GM12891 (cell line): ENCODE data around the gene PYGL.

ENCODE experiments used
- POLR2A ChIP-seq: IDR thresholded peaks from 2 replicates; pipeline ENCODE4 v1.6.1; 2011; ENCODE audit warnings: low read depth, low read length, control low read depth
- TAF1 ChIP-seq: IDR thresholded peaks from 2 replicates; pipeline ENCODE4 v1.6.1; 2011; ENCODE audit warnings: low read depth, low read length, control low read depth

DNA sequence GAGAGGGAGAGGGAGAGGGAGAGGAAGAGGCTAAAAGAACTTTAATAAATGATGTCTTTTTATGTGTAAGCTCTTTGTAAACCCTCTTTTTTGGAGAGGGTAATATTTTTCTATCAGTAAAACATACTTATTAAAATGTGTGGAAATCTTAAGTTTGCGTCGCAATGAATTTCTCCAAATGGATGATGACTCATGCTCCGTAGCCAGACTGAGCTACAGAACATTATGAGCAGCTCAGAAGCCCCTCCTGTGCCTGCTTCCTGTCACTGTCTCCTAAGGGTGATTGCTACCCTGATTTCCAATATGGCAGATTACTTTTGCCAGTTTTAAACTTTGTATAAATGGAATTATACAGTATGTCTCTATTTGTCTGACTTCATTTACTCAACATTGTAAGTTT is 13.0 kb upstream of the PYGL start:
- TF ChIP-seq POLR2A (no peak), TAF1 (no peak)
